Mucosa of stomach (tissue), 1 donor: Measurements from ENCODE around the gene MPRIP.
A peak's percentile ranks its signal among the peaks of the same experiment; 100 is the strongest.

Source experiments
- H3K27me3 ChIP-seq: one replicate; pipeline ENCODE4 v1.7.0; 2013; ENCODE audit warnings: mild to moderate bottlenecking, low read length; ENCODE audit not compliant: control insufficient read depth, insufficient read depth
- H3K36me3 ChIP-seq: one replicate; pipeline ENCODE4 v1.7.0; 2013; ENCODE audit warnings: low read length; ENCODE audit not compliant: control insufficient read depth, insufficient read depth
- H3K4me1 ChIP-seq: one replicate; pipeline ENCODE4 v1.7.0; 2013; ENCODE audit warnings: mild to moderate bottlenecking, low read length; ENCODE audit not compliant: control insufficient read depth, insufficient read depth
- H3K4me3 ChIP-seq: one replicate; pipeline ENCODE4 v1.7.0; 2013; ENCODE audit warnings: low read length
- H3K9ac ChIP-seq: one replicate; pipeline ENCODE4 v1.7.0; 2013; ENCODE audit warnings: mild to moderate bottlenecking, low read length, moderate library complexity
- H3K9me3 ChIP-seq: one replicate; pipeline ENCODE4 v1.7.0; 2013; ENCODE audit warnings: mild to moderate bottlenecking, low read length, moderate library complexity; ENCODE audit not compliant: control insufficient read depth
- donor health status: Pancreatic carcinoma.

MPRIP gene

DNA sequence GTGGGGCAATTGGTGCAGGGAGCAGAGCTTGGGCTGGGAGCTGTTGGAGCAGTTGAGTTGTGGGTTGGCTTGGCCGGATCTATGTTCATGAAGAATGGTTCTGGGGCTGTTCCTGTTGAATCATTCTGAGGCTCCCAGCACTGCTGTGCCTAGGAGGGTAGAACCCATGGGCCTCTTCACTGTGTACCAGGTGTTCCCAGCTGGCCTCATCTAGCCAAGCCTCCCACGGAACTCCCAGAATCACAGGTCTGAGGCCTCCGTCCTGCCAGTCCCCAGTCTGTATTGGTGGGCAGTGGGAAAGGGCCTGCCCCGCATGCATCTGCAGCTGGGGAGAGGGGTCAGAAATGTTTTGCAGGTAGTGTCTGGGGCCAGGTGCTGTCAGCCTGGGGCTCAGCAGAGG, 74.1 kb downstream of the MPRIP start:
- H3K9me3 ChIP-seq: no peaks in the 10 kb centered on the region
- H3K4me3 ChIP-seq: no peak overlapping the region
- peaks cover 71% of the 10 kb centered on the region for H3K4me1 ChIP-seq
- H3K36me3 ChIP-seq: no peaks in the 10 kb centered on the region
- H3K9ac ChIP-seq: no peak overlapping the region
- no peaks in the 10 kb centered on the region for H3K27me3 ChIP-seq

DNA sequence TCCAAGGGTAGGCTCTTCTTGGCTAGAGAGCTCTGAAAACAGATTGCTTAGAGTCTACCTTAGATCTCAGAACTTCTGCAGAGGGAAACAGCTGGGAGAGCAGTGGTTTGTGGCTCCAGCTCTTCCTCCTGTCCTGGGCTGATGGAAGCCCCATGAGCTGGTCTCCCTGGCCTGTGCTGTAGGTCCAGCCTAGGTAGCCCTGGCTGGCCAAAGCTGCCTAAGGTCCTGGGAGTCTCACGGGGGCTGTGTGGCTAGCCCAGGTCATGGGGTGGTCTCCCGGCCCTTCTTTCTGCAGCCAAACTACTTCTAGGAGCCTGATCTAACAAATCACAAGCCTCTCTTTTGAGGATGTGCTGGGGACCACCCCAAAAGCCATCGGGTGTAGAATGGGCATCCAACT, 75.7 kb downstream of the MPRIP start:
- Histone ChIP-seq H3K4me3 (no peak overlapping the region), H3K9ac (no peak overlapping the region), H3K9me3 (no peaks in the 10 kb centered on the region), H3K36me3 (no peaks in the 10 kb centered on the region), H3K27me3 (no peaks in the 10 kb centered on the region), H3K4me1 (peaks cover 66% of the 10 kb centered on the region)

DNA sequence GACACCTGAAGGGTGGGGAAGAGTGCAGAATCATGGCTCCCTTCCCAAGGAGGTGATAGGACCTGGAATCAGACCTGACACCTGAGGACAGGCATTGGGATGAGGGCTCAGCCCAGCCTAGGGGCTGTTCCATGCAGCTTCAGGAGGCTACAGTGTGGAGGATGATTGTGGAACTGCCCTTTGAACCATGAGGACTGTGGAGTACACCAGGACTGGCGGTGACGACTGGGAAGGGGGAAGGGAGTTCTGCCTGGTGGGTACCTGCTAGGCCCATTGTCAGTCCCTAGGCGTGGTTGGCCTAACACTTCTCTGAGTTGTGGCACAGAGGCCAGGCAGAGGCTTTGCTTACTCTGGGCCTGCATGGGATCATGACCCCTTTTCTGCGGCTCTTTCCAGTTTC, 76.1 kb downstream of the MPRIP start:
- H3K36me3 ChIP-seq: no peaks in the 10 kb centered on the region
- no peaks in the 10 kb centered on the region for H3K27me3 ChIP-seq
- no peaks in the 10 kb centered on the region for H3K9me3 ChIP-seq
- peak overlapping the region; percentile 33 for H3K9ac ChIP-seq
- H3K4me3 ChIP-seq: no peak overlapping the region
- H3K4me1 ChIP-seq: peaks cover 66% of the 10 kb centered on the region

DNA sequence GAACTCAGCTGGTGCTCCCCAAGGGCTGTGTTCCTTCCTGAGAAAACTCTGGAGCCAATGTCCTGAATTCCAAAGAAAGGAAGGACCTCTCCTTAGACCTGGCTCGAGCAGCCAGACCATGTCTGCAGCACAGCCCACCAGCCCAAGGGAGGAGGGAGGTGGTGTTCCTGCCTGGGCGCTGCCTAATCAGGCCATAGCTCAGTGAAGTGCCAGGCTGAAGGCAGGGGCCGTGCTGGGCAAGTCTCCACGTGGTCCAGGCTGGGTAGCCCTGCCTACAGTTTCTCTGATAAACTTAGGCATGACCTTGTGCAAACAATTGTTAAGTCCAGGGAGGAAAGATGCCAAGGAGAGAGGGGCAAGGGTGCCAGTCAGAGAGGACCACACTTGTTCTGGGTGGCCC, 76.8 kb downstream of the MPRIP start:
- Histone ChIP-seq H3K36me3 (no peaks in the 10 kb centered on the region), H3K4me3 (no peak overlapping the region), H3K4me1 (peaks cover 63% of the 10 kb centered on the region), H3K9ac (peak overlapping the region; percentile 33), H3K27me3 (no peaks in the 10 kb centered on the region), H3K9me3 (no peaks in the 10 kb centered on the region)

DNA sequence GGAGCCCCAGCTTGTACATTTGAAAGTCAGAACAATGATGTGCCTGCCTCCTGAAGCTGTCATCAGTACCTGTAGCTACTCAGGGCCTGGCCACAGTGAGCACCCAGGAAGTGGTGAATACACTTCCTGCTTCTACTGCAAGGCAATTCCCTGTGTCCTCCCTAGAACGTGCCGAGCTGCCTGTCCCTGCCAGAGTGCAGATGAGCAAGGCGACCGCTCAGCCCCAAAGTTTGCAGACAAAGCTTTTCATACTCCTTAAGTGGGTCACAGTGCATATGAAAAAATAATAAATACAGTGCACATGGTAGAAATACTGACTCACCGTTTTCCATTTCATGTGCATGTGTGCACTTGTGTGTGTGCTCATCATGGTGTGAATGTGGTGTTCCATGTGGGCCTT, 77.3 kb downstream of the MPRIP start:
- Histone ChIP-seq H3K4me1 (peaks cover 59% of the 10 kb centered on the region), H3K27me3 (no peaks in the 10 kb centered on the region), H3K36me3 (no peaks in the 10 kb centered on the region), H3K4me3 (no peak overlapping the region), H3K9me3 (no peaks in the 10 kb centered on the region), H3K9ac (peak overlapping the region; percentile 33)

DNA sequence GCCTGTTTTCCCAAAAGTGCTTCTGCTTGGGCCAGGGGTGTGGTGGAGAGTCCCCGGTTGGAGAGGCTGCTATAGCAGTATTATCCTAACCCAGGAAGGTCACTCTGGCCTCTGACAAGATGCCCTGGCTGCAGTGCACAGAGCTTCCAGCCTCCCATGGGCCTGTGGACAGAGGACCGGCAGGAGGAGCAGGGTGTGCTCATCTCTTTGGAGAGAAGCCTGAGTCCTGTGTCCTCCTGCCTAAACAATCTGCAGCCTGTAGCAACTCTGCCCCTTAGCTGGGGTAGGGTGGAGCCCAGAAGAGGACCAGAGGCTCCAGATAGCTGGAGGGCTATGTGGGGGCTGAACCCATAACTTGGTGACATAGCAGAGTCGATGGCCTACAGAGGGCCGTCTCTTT, 78.0 kb downstream of the MPRIP start:
- Histone ChIP-seq H3K9ac (no peak overlapping the region), H3K9me3 (no peaks in the 10 kb centered on the region), H3K4me3 (no peak overlapping the region), H3K4me1 (peaks cover 51% of the 10 kb centered on the region), H3K36me3 (no peaks in the 10 kb centered on the region), H3K27me3 (no peaks in the 10 kb centered on the region)

DNA sequence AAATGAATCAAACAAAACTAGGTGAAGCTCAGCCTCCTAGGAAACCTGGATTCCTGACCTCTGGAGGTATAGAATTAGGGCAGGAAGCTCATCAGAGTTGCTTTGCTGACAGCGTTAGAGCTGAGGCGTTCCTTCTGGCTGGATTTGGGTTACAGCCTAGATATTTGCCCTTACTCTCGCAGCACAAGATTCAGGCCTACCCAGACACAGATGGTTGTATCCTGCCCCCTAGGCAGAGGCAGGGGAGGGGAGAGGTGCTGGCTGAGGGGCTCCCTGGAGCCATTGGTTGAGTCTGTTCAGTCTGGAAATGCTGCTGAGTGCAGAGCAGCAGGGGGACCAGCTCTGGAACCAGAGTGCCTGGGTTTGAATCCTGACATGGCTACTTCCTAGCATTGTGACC, 78.4 kb downstream of the MPRIP start:
- Histone ChIP-seq H3K4me1 (peaks cover 47% of the 10 kb centered on the region), H3K36me3 (no peaks in the 10 kb centered on the region), H3K9ac (no peak overlapping the region), H3K4me3 (no peak overlapping the region), H3K9me3 (no peaks in the 10 kb centered on the region), H3K27me3 (no peaks in the 10 kb centered on the region)

DNA sequence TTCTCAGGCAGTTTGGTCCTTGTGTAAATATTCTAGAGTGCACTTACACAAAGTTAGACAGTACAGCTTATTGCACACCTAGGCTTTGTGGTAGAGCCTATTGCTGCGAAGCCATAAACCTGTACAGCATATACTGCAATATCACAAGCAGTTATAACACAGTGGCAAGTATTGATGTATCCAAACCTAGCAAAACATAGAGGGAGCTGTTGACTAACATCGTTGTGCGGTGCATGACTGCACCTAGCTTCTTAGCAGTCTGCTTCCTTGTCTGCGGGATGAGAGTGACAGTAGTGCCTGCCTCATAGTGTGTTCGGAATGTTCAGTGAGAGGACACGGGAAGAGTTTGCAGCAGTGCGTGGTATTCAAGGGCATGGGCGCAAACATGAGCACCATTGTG, 78.9 kb downstream of the MPRIP start:
- Histone ChIP-seq H3K27me3 (no peaks in the 10 kb centered on the region), H3K4me1 (peaks cover 44% of the 10 kb centered on the region), H3K9ac (no peak overlapping the region), H3K4me3 (no peak overlapping the region), H3K36me3 (no peaks in the 10 kb centered on the region), H3K9me3 (no peaks in the 10 kb centered on the region)

DNA sequence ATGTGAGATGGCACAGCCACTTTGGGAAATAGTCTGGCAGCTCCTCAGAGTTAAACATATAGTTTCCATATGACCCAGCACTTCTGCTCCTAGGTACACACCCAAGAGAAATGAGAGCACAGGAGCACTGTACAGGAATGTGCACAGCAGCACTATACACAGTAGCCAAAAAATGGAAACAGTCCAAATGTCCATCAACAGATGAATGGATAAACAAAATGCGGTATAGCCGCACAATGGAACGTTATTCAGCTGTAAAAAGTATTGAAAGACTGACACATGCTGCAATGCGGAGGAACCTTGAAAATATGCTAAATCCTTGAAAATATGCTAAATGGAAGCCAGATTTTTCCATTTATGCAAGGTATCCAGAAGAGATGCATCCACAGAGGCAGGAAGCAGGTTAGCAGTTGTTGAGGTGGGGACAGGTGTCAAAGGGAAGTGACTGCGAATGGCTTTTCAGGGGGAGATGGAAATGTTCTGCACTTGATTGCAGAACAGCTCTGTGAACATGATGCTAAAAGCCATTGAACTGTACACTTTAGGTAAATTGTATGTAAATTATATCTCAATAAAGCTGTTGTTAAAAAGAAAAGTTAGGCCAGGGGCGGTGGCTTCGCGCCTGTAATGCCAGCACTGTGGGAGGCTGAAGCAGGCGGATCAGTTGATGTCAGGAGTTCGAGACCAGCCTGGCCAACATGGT, 80.7 kb downstream of the MPRIP start:
- H3K9me3 ChIP-seq: no peaks in the 10 kb centered on the region
- no peak overlapping the region for H3K9ac ChIP-seq
- no peaks in the 10 kb centered on the region for H3K27me3 ChIP-seq
- H3K4me1 ChIP-seq: peaks cover 35% of the 10 kb centered on the region
- no peak overlapping the region for H3K4me3 ChIP-seq
- H3K36me3 ChIP-seq: peaks cover under 1% of the 10 kb centered on the region

DNA sequence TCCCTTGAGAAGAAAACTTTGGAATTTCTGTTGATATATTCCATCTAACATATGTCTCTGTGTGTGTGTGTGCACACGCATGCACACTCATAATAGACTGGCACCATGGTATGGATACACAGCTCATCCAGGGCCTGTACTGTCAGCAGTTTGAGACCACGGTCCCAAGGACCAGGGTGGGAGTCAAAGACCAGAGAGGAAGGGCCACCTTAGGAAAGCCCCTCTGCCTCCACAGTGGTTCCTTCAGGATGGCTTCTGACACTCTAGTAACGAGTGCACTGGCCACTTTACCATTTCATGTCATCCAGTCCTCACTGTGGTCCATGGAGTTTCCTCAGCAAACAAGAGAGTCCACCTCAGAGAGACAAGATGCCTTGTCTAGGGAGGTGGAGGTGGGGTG, 82.1 kb downstream of the MPRIP start:
- Histone ChIP-seq H3K36me3 (peaks cover 7% of the 10 kb centered on the region), H3K4me3 (no peak overlapping the region), H3K4me1 (peaks cover 21% of the 10 kb centered on the region)

DNA sequence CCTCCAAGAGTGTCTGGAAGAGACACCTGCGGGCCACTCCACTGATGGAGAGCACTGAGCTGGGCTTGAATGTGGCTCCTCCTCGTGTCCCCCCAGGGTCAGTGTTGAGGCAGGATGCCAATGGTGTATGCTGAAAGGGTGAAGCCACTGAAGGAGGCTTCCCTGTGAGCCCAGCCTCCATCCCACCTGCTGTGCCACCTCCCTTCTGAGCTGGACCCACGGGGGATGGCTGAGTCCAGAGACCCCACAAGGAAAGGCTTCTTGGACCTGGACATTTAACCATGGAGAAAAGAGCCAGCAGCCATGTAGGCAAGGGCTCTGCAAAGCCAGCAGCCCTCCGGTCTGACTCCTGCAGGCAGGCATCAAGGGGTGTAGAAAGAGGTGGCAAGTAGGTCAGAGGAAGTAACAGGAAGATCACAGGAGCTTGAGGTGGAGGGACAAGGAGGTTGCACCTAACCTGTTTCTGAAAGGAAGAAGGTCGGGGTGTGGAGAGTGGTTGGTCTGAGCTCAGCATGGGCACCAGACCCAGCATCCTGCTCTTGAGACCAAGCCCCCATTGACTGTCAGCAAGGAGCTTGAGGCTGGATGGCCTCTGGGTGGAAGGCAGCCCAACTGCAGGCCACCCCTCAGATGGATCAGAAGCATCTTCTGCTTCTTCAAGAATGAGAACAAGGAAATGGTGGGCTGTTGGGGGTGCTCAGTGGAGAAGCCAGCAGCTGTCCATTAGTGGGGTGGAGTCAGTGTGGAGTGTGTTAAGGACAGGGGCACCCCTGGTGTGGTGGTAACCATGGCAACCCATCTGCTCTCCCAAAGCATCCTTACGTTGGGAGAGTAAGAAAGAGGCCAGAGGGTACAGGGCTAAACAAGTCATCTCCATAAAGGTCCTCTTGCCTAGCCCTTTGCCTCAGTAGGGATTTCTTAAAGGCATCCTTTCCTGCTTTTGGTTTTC, 83.2 kb downstream of the MPRIP start:
- peaks cover 10% of the 10 kb centered on the region for H3K4me1 ChIP-seq
- no peak overlapping the region for H3K9ac ChIP-seq
- no peak overlapping the region for H3K4me3 ChIP-seq
- no peaks in the 10 kb centered on the region for H3K9me3 ChIP-seq
- peaks cover 12% of the 10 kb centered on the region for H3K36me3 ChIP-seq
- H3K27me3 ChIP-seq: no peaks in the 10 kb centered on the region

More for the DNA sequence above, 82.1 kb downstream of the MPRIP start:
- no peak overlapping the region for H3K9ac ChIP-seq
- H3K9me3 ChIP-seq: no peaks in the 10 kb centered on the region
- no peaks in the 10 kb centered on the region for H3K27me3 ChIP-seq
